GM21515 (cell line): ENCODE results near the gene POU2AF1.

Source experiments
- ATAC-seq: cut with Tn5 transposase; IDR thresholded peaks from one replicate; pipeline ENCODE4 v1.9.1; 2021; ENCODE audit not compliant: unreplicated experiment

The POU2AF1 gene

GRCh38 chr11:111378861-111379601 is at the start of gene POU2AF1:
Gene POU2AF1, minus strand, starts transcription at chr11:111379275. Its CDS starts 98 bp downstream, at chr11:111379177.
- ATAC-seq, result peak; percentile 74

- ATAC-seq, result no peak
Measured at GRCh38 chr11:111428113-111428876, 49.2 kb upstream of the POU2AF1 start.

- no peak for ATAC-seq
Measured at GRCh38 chr11:111427471-111427912, 48.4 kb upstream of the POU2AF1 start.

- no peak for ATAC-seq
Measured at GRCh38 chr11:111426617-111427016, 47.5 kb upstream of the POU2AF1 start.

- peak; percentile 12 for ATAC-seq
Measured at GRCh38 chr11:111423250-111423615, 44.2 kb upstream of the POU2AF1 start.

GRCh38 chr11:111422494-111423249 is 43.6 kb upstream of the POU2AF1 start:
- peak; percentile 78 for ATAC-seq

GRCh38 chr11:111421251-111421650 is 42.2 kb upstream of the POU2AF1 start:
- no peak for ATAC-seq

- no peak for ATAC-seq
Measured at GRCh38 chr11:111419641-111420327, 40.7 kb upstream of the POU2AF1 start.

- ATAC-seq, result no peak
Measured at GRCh38 chr11:111419181-111419580, 40.1 kb upstream of the POU2AF1 start.

GRCh38 chr11:111418436-111418787 is 39.3 kb upstream of the POU2AF1 start:
- ATAC-seq, result no peak

- peak; percentile 34 for ATAC-seq
Measured at GRCh38 chr11:111417766-111418435, 38.8 kb upstream of the POU2AF1 start.

- ATAC-seq, result peak; percentile 61
Measured at GRCh38 chr11:111417011-111417765, 38.1 kb upstream of the POU2AF1 start.

- no peak for ATAC-seq
Measured at GRCh38 chr11:111416231-111416960, 37.3 kb upstream of the POU2AF1 start.

GRCh38 chr11:111414936-111415335 is 35.9 kb upstream of the POU2AF1 start:
- no peak for ATAC-seq

- peak; percentile 36 for ATAC-seq
Measured at GRCh38 chr11:111414267-111414931, 35.3 kb upstream of the POU2AF1 start.

GRCh38 chr11:111413849-111414248 is 34.8 kb upstream of the POU2AF1 start:
- ATAC-seq, result no peak

- ATAC-seq, result no peak
Measured at GRCh38 chr11:111412293-111412692, 33.2 kb upstream of the POU2AF1 start.

- ATAC-seq, result no peak
Measured at GRCh38 chr11:111411456-111411855, 32.4 kb upstream of the POU2AF1 start.

- ATAC-seq, result no peak
Measured at GRCh38 chr11:111410951-111411350, 31.9 kb upstream of the POU2AF1 start.
